ENCODE measurements around the gene IQSEC3.
"Not testable (repeated sequence)": the region's sequence is repeated elsewhere in the genome, so short reads cannot be mapped to it uniquely, and the experiment has no call there.

Gene IQSEC3

GRCh38 chr12:66428-66781 is at the start of gene IQSEC3:
Gene IQSEC3, plus strand, starts transcription at chr12:66767. Its CDS starts 116 bp downstream, at chr12:66883.
- not testable (repeated sequence) for DNase-seq

GRCh38 chr12:17370-18340 is 48.9 kb upstream of the IQSEC3 start:
- DNase-seq, result not testable (repeated sequence)

- DNase-seq, result not testable (repeated sequence)
Observed at GRCh38 chr12:18821-19567, 47.6 kb upstream of the IQSEC3 start.

- DNase-seq, result not testable (repeated sequence)
Observed at GRCh38 chr12:19906-20305, 46.7 kb upstream of the IQSEC3 start.

- no peak for DNase-seq
Observed at GRCh38 chr12:20757-21156, 45.8 kb upstream of the IQSEC3 start.

GRCh38 chr12:21301-22189 is 45.0 kb upstream of the IQSEC3 start:
- no peak for DNase-seq

GRCh38 chr12:22190-22529 is 44.4 kb upstream of the IQSEC3 start:
- no peak for DNase-seq

- no peak for DNase-seq
Observed at GRCh38 chr12:22530-23201, 43.9 kb upstream of the IQSEC3 start.

GRCh38 chr12:27904-28303 is 38.7 kb upstream of the IQSEC3 start:
- DNase-seq, result not testable (repeated sequence)

GRCh38 chr12:38775-39174 is 27.8 kb upstream of the IQSEC3 start:
- not testable (repeated sequence) for DNase-seq

GRCh38 chr12:39555-40265 is 26.9 kb upstream of the IQSEC3 start:
- not testable (repeated sequence) for DNase-seq

GRCh38 chr12:44352-44751 is 22.2 kb upstream of the IQSEC3 start:
- not testable (repeated sequence) for DNase-seq

- DNase-seq, result not testable (repeated sequence)
Observed at GRCh38 chr12:45235-45990, 21.2 kb upstream of the IQSEC3 start.

- not testable (repeated sequence) for DNase-seq
Observed at GRCh38 chr12:45991-46358, 20.6 kb upstream of the IQSEC3 start.

GRCh38 chr12:46542-46941 is 20.0 kb upstream of the IQSEC3 start:
- not testable (repeated sequence) for DNase-seq

- not testable (repeated sequence) for DNase-seq
Observed at GRCh38 chr12:47699-48226, 18.8 kb upstream of the IQSEC3 start.

GRCh38 chr12:49149-49548 is 17.4 kb upstream of the IQSEC3 start:
- not testable (repeated sequence) for DNase-seq

GRCh38 chr12:51087-51486 is 15.5 kb upstream of the IQSEC3 start:
- DNase-seq, result not testable (repeated sequence)

GRCh38 chr12:51962-52361 is 14.6 kb upstream of the IQSEC3 start:
- not testable (repeated sequence) for DNase-seq

Measured in NCI-H1048 (cell line).